Neuronal stem cell (in vitro differentiated cells): ENCODE data around the gene MYH7.
"Not testable (repeated sequence)": the region's sequence is repeated elsewhere in the genome, so short reads cannot be mapped to it uniquely, and the experiment has no call there.

ENCODE experiments used
- DNase-seq: peaks from one replicate; pipeline ENCODE4 v3.0.0-alpha.2; 2013; ENCODE audit warnings: low spot score
- H2AFZ ChIP-seq: one replicate; pipeline ENCODE4 v1.6.1; 2013; ENCODE audit warnings: mild to moderate bottlenecking, low read length, inconsistent platforms
- H2AK5ac ChIP-seq: 2 replicates; pipeline ENCODE4 v1.6.1; 2013; ENCODE audit warnings: low read depth, mild to moderate bottlenecking, inconsistent platforms, low read length, moderate library complexity, mixed read lengths
- H2BK120ac ChIP-seq: 2 replicates; pipeline ENCODE4 v1.6.1; 2013; ENCODE audit warnings: low read depth, mild to moderate bottlenecking, inconsistent platforms, low read length, moderate library complexity, mixed read lengths
- H2BK12ac ChIP-seq: one replicate; pipeline ENCODE4 v1.6.1; 2013; ENCODE audit warnings: low read length, inconsistent platforms
- H2BK15ac ChIP-seq: 2 replicates; pipeline ENCODE4 v1.6.1; 2013; ENCODE audit warnings: mild to moderate bottlenecking, low read length, inconsistent platforms, mixed read lengths
- H2BK5ac ChIP-seq: one replicate; pipeline ENCODE4 v1.6.1; 2013; ENCODE audit warnings: inconsistent platforms, mild to moderate bottlenecking, low read length, moderate library complexity
- H3K14ac ChIP-seq: one replicate; pipeline ENCODE4 v1.6.1; 2013; ENCODE audit warnings: low read length, inconsistent platforms
- H3K18ac ChIP-seq: 2 replicates; pipeline ENCODE4 v1.6.1; 2013; ENCODE audit warnings: low read length, inconsistent platforms
- H3K23ac ChIP-seq: 2 replicates; pipeline ENCODE4 v1.6.1; 2013; ENCODE audit warnings: low read depth, mild to moderate bottlenecking, mixed read lengths, low read length, inconsistent platforms; ENCODE audit not compliant: poor library complexity
- H3K27ac ChIP-seq: replicated peaks from 3 replicates; pipeline ENCODE4 v1.5.1; 2013; ENCODE audit warnings: low read length, inconsistent platforms
- H3K27me3 ChIP-seq, 3 experiments: 2 replicates each; pipeline ENCODE4 v1.6.1; 2013; ENCODE audit warnings: low read length in 3 of 3, mild to moderate bottlenecking in 2 of 3, inconsistent platforms in 1 of 3, low read depth in 1 of 3, mixed read lengths in 1 of 3, moderate library complexity in 1 of 3; ENCODE audit not compliant: control insufficient read depth in 3 of 3, insufficient read depth in 3 of 3
- H3K36me3 ChIP-seq, 2 donors: replicated peaks in 1 of 2; 2 replicates each; pipeline ENCODE4 v1.6.1; 2013; ENCODE audit warnings: low read length in 2 of 2; ENCODE audit not compliant: control insufficient read depth in 2 of 2, insufficient read depth in 2 of 2
- H3K4ac ChIP-seq: 2 replicates; pipeline ENCODE4 v1.6.1; 2013; ENCODE audit warnings: inconsistent platforms, mild to moderate bottlenecking, low read length, moderate library complexity
- H3K4me1 ChIP-seq, 2 donors: 1 replicate in 1 of 2; 2 replicates in 1 of 2; pipeline ENCODE4 v1.6.1; 2013; ENCODE audit warnings: low read length in 2 of 2, low read depth in 1 of 2; ENCODE audit not compliant: control insufficient read depth in 2 of 2, insufficient read depth in 1 of 2
- H3K4me2 ChIP-seq: one replicate; pipeline ENCODE4 v1.6.1; 2013; ENCODE audit warnings: mild to moderate bottlenecking, low read length, inconsistent platforms; ENCODE audit not compliant: insufficient read depth, poor library complexity, severe bottlenecking
- H3K4me3 ChIP-seq, 2 donors: 2 replicates each; pipeline ENCODE4 v1.5.1; 2013; ENCODE audit warnings: low read length in 2 of 2, mild to moderate bottlenecking in 2 of 2, inconsistent platforms in 1 of 2, moderate library complexity in 1 of 2
- H3K79me1 ChIP-seq: one replicate; pipeline ENCODE4 v1.6.1; 2013; ENCODE audit warnings: low read depth, mild to moderate bottlenecking, inconsistent platforms, low read length, moderate library complexity
- H3K9ac ChIP-seq: one replicate; pipeline ENCODE4 v1.6.1; 2013; ENCODE audit warnings: mild to moderate bottlenecking, low read depth, low read length, inconsistent platforms; ENCODE audit not compliant: poor library complexity
- H3K9me3 ChIP-seq, 2 donors: replicated peaks in 1 of 2; 2 replicates each; pipeline versions ENCODE3 to v1.6.1; 2013; ENCODE audit warnings: low read length in 2 of 2, mild to moderate bottlenecking in 2 of 2, inconsistent platforms in 1 of 2, low read depth in 1 of 2, mixed read lengths in 1 of 2, moderate library complexity in 1 of 2; ENCODE audit not compliant: control insufficient read depth in 2 of 2, insufficient read depth in 1 of 2
- H4K8ac ChIP-seq: one replicate; pipeline ENCODE4 v1.6.1; 2013; ENCODE audit warnings: low read depth, mild to moderate bottlenecking, inconsistent platforms, low read length, moderate library complexity
- H4K91ac ChIP-seq: one replicate; pipeline ENCODE4 v1.6.1; 2013; ENCODE audit warnings: low read length, low read depth, mild to moderate bottlenecking, inconsistent platforms; ENCODE audit not compliant: poor library complexity
- WGBS, 2 donors: extraction: QIAGEN DNeasy Blood & Tissue Kit; methylation state at CpG; one replicate each; pipeline ENCODE4 v1.1.7; 2013; ENCODE audit warnings: missing lambda C conversion rate in 2 of 2, mixed read lengths in 1 of 2; ENCODE audit not compliant: insufficient read length in 2 of 2, insufficient replicate concordance in 1 of 2; ENCODE audit errors: extremely low coverage in 2 of 2; 5-methylcytosine and 5-hydroxymethylcytosine counted together

MYH7 gene

GRCh38 chr14:23388996-23389395 lies 46.5 kb downstream of the MYH7 start:
- no peak overlapping the region for H3K14ac ChIP-seq
- no peak overlapping the region for H3K9ac ChIP-seq
- DNase-seq: no peak
- H3K4ac ChIP-seq: no peak overlapping the region
- no peaks in the 10 kb centered on the region for H3K9me3 ChIP-seq
- H2BK120ac ChIP-seq: no peak overlapping the region
- no peak overlapping the region for H2BK5ac ChIP-seq
- H4K91ac ChIP-seq: no peak overlapping the region
- H3K27ac ChIP-seq: no peak overlapping the region
- H3K4me1 ChIP-seq: no peaks in the 10 kb centered on the region
- no peak overlapping the region for H3K4me2 ChIP-seq
- H2AK5ac ChIP-seq: peak overlapping the region; percentile 50
- no peak overlapping the region for H4K8ac ChIP-seq
- no peaks in the 10 kb centered on the region for H3K36me3 ChIP-seq
- no peak overlapping the region for H2BK12ac ChIP-seq
- no peak overlapping the region for H3K18ac ChIP-seq
- no peaks in the 10 kb centered on the region for H3K79me1 ChIP-seq
- no CpG with 5 or more reads among the region's 8 CpGs for WGBS, 2 donors
- H2AFZ ChIP-seq: no peak overlapping the region
- H3K4me3 ChIP-seq: no peak overlapping the region
- no peak overlapping the region for H2BK15ac ChIP-seq
- H3K23ac ChIP-seq: no peak overlapping the region
- H3K27me3 ChIP-seq: peaks cover 0 to 36% (median 0%) of the 10 kb centered on the region in 3 experiments

GRCh38 chr14:23387916-23388882 lies 47.3 kb downstream of the MYH7 start:
- no CpG with 5 or more reads among the region's 26 CpGs for WGBS, 2 donors
- Histone ChIP-seq H3K23ac (no peak overlapping the region), H3K27me3 (peaks cover 0 to 41% (median 0%) of the 10 kb centered on the region in 3 experiments), H3K27ac (no peak overlapping the region), H4K91ac (no peak overlapping the region), H3K36me3 (no peaks in the 10 kb centered on the region), H2AK5ac (peak overlapping the region; percentile 50), H3K18ac (peak overlapping the region; percentile 34), H2BK120ac (peak overlapping the region; percentile 7), H2BK15ac (peak overlapping the region; percentile 20), H2AFZ (no peak overlapping the region), H3K4me3 (no peak overlapping the region), H4K8ac (no peak overlapping the region), H3K9me3 (no peaks in the 10 kb centered on the region), H3K14ac (no peak overlapping the region), H3K4ac (no peak overlapping the region), H2BK5ac (no peak overlapping the region), H2BK12ac (no peak overlapping the region), H3K4me2 (no peak overlapping the region), H3K9ac (no peak overlapping the region), H3K79me1 (no peaks in the 10 kb centered on the region), H3K4me1 (no peaks in the 10 kb centered on the region)
- no peak for DNase-seq

- H3K18ac ChIP-seq: no peak overlapping the region
- H3K4me1 ChIP-seq: no peaks in the 10 kb centered on the region
- no CpG with 5 or more reads among the region's 1 CpG for WGBS, 2 donors
- H2BK5ac ChIP-seq: no peak overlapping the region
- no peak overlapping the region for H3K27ac ChIP-seq
- H2BK120ac ChIP-seq: no peak overlapping the region
- H3K9ac ChIP-seq: no peak overlapping the region
- H3K4me2 ChIP-seq: no peak overlapping the region
- no peaks in the 10 kb centered on the region for H3K9me3 ChIP-seq
- no peak overlapping the region for H2AFZ ChIP-seq
- H3K79me1 ChIP-seq: no peaks in the 10 kb centered on the region
- H3K23ac ChIP-seq: no peak overlapping the region
- H3K4ac ChIP-seq: no peak overlapping the region
- H4K91ac ChIP-seq: no peak overlapping the region
- no peak overlapping the region for H3K14ac ChIP-seq
- no peak overlapping the region for H2BK15ac ChIP-seq
- no peak for DNase-seq
- no peak overlapping the region for H3K4me3 ChIP-seq
- H2BK12ac ChIP-seq: no peak overlapping the region
- H3K27me3 ChIP-seq: peaks cover 0 to 48% (median 0%) of the 10 kb centered on the region in 3 experiments
- H3K36me3 ChIP-seq: no peaks in the 10 kb centered on the region
- H2AK5ac ChIP-seq: no peak overlapping the region
- H4K8ac ChIP-seq: no peak overlapping the region
Measured at GRCh38 chr14:23386999-23387398, 48.5 kb downstream of the MYH7 start.

GRCh38 chr14:23386266-23386657 lies 49.2 kb downstream of the MYH7 start:
- H3K14ac ChIP-seq, H2BK120ac ChIP-seq, H4K8ac ChIP-seq, H3K4me3 ChIP-seq, H3K79me1 ChIP-seq, H3K4me2 ChIP-seq, H3K36me3 ChIP-seq, H3K9me3 ChIP-seq, H2BK12ac ChIP-seq, DNase-seq, H3K9ac ChIP-seq, H4K91ac ChIP-seq, H3K23ac ChIP-seq, H3K27ac ChIP-seq, H2BK5ac ChIP-seq, H2AFZ ChIP-seq, H3K18ac ChIP-seq, H3K4me1 ChIP-seq, H2BK15ac ChIP-seq, H3K4ac ChIP-seq: not testable (repeated sequence)
- no CpG with 5 or more reads among the region's 17 CpGs for WGBS, 2 donors
- peak overlapping the region; percentile 26 for H2AK5ac ChIP-seq
- H3K27me3 ChIP-seq: peaks cover 0 to 41% (median 0%) of the 10 kb centered on the region in 3 experiments
